LNCaP clone FGC (cell line): ENCODE results near the gene IL33.

Experiments used
- DNase-seq: peaks from one replicate; pipeline ENCODE4 v3.0.0-alpha.2; 2011; ENCODE audit warnings: low read depth
- H3K4me3 ChIP-seq: 2 replicates; pipeline ENCODE4 v1.5.1; 2011; ENCODE audit warnings: mild to moderate bottlenecking, low read depth, low read length, control low read depth
- CTCF ChIP-seq: IDR thresholded peaks from 2 replicates; pipeline ENCODE4 v1.5.1; 2012; ENCODE audit warnings: mild to moderate bottlenecking; ENCODE audit not compliant: control insufficient read depth, insufficient read depth; ENCODE audit errors: extremely low read depth

IL33 gene

GRCh38 chr9:6239048-6239461 is 23.4 kb downstream of the IL33 start:
- H3K4me3 ChIP-seq = no peak overlapping the region
- TF ChIP-seq CTCF = no peak
- DNase-seq = no peak

DNA sequence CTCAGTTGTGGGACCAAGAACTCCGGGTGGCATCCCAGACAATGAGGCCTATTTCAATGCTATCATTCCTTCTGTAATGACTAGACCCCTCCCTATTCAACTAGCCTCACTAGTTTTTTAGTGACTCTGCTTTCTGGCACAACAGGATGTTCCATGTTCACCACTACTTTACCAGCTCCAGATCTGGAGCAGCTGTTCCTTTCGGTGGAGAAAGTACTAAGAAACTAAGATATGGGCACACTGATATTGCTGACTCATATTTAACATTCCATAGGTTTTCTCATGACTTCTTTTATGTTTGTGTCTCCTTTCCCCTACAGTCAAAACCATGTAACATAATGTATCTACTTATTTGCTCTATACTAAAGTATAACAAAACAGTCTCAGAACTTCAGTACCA is 24.1 kb downstream of the IL33 start:
- no peak for TF ChIP-seq CTCF
- no peak for DNase-seq
- H3K4me3 ChIP-seq = no peak overlapping the region

DNA sequence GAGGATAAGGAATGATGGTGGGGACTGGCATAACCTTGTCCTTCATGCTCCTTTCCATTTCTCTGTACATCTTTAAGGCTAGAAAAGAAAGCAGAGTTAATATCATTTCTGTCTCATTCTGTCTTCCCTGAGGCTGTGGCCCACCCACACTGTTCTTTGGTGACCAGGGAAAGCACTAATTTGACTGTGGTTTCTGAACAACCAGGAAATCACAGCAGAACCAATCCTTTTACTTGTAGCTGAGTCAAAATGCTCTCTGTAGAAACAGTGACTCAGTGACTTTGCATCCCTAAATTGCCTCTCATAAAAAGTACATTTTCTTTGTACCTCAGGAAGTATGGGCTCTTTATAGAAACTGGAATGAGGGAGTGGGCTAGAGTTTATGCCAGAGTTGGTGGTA is 28.1 kb downstream of the IL33 start:
- DNase-seq = no peak
- no peak overlapping the region for H3K4me3 ChIP-seq
- TF ChIP-seq CTCF = no peak

DNA sequence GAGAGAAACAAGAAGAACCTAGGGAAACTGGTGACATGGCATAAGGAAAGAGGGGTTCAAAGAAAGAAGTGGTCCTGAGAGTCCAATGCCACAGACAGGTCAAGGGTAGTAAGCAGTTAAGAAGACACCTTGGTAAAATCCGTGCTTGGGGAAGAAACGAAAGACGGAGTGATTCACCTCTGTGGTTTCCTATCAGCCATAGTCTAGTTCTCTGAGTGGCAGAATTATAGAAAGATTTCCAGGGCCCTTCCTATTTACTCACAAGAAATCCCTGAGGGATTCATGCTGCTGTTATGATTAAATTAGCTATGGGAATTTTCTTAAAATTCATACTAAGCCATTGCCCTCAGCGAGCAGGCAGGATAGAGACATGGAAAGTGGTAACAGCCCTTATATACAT is 31.7 kb downstream of the IL33 start:
- no peak for DNase-seq
- H3K4me3 ChIP-seq = no peak overlapping the region
- no peak for TF ChIP-seq CTCF

DNA sequence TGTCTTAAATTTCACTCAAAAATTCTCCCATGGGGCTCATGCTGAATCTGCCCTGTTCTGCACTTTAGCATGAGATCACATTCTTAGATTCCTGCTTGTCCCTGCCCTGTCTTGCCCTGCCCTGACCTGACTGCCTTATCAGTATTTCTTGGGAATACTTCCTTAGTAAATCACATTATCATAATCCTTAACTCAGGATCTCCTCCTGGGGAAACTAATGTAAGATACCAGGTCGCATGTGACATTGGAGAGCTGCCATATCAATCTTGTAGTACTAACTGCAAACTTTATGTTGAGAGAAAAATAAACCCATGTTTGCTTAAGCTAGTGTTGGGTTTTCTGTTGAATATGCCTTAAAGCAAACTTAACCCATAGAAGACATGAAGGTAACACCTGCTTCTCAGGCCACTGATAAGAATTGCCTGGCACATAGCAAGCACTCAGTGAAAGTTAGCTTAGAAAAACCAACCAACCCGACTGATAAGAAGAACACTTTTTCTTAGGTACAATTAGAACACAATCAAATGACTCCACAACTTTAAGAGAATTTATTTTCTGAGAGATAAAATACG is 53.3 kb downstream of the IL33 start:
- no peak for TF ChIP-seq CTCF
- no peak for DNase-seq
- no peak overlapping the region for H3K4me3 ChIP-seq

DNA sequence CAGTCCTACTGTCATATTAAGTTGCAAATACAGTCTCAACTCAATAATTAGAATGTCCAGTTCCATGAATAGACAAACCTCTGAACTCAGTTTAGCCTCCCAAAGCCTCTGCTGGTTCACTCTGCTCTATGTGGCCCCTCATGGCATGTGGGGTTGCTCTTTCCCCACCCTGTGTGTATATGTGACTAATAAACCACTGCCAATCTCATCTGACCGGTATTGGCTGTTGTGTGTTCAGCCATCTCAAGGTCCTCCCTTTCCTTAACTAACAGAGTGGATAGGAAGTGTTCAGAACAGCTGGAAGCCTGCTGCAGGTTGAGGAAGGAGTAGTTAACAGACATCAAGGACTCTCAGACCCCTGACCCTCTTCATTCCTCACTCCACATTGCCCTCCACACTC is 55.3 kb downstream of the IL33 start:
- no peak overlapping the region for H3K4me3 ChIP-seq

More for the DNA sequence above, 55.3 kb downstream of the IL33 start:
- no peak for DNase-seq
- TF ChIP-seq CTCF = no peak
